Activated CD8-positive, alpha-beta T cell treated with anti-CD3 and anti-CD28 coated beads for 36 hours (primary cell): ENCODE measurements around the gene PWWP2A. TPM values are rescaled to one million over a fixed set of nuclear protein-coding genes. Genes with fewer than 3 reads are reported as not detected.
"Not testable (repeated sequence)": the region's sequence is repeated elsewhere in the genome, so short reads cannot be mapped to it uniquely, and the experiment has no call there.

Source experiments
- ATAC-seq: fragments of 200-7000 bp; cut with Tn5 transposase; one replicate; pipeline ENCODE4 v1.10.0; 2021; ENCODE audit warnings: mild to moderate bottlenecking, moderate library complexity
- CTCF ChIA-PET: fragments of 350-600 bp; sonication (Branson Sonifier 250); formaldehyde crosslinking; loops from one replicate; lab custom pipeline; 2021; ENCODE audit warnings: antibody characterized with exemption; lab: Charles Lee
- POLR2A ChIA-PET: fragments of 350-600 bp; sonication (Branson Sonifier 250); formaldehyde crosslinking; loops from one replicate; lab custom pipeline; 2021; ENCODE audit warnings: antibody characterized with exemption; lab: Charles Lee
- DNase-seq: peaks from one replicate; pipeline ENCODE4 v3.0.0-alpha.2; 2020
- H3K27ac Mint-ChIP-seq: one replicate; pipeline ENCODE4 v1.8.0; 2021; ENCODE audit warnings: mild to moderate bottlenecking, mixed read lengths
- H3K27me3 Mint-ChIP-seq: one replicate; pipeline ENCODE4 v1.8.0; 2021; ENCODE audit warnings: mixed read lengths
- H3K36me3 Mint-ChIP-seq: one replicate; pipeline ENCODE4 v1.8.0; 2021; ENCODE audit warnings: low read depth, mixed read lengths
- H3K4me1 Mint-ChIP-seq: one replicate; pipeline ENCODE4 v1.8.0; 2021; ENCODE audit warnings: low read depth, mixed read lengths
- H3K4me3 Mint-ChIP-seq: one replicate; pipeline ENCODE4 v1.8.0; 2021; ENCODE audit warnings: mild to moderate bottlenecking, moderate library complexity, mixed read lengths
- H3K9me3 Mint-ChIP-seq: one replicate; pipeline ENCODE4 v1.8.0; 2021; ENCODE audit warnings: mixed read lengths
- CTCF ChIP-seq: fragments of 200-600 bp; IDR thresholded peaks from one replicate; pipeline ENCODE4 v1.8.0; 2022; ENCODE audit warnings: antibody characterized with exemption, mild to moderate bottlenecking
- intact Hi-C: fragments of 100-400 bp; cut with micrococcal nuclease; formaldehyde crosslinking; loops from one replicate; pipeline ENCODE4 v1.10.0; 2022
- total RNA-seq, 2 experiments: library from RNA; stranded (reverse); gene quantifications; one replicate each; pipeline ENCODE4 v1.2.3, GENCODE V29; 2021

The PWWP2A gene
- total RNA-seq, 2 experiments from 2014 or later, result 16.0 to 17.5 TPM

- CTCF ChIA-PET, result no interaction called here
- no peaks in the 10 kb centered on the region for H3K36me3 Mint-ChIP-seq
- DNase-seq, result peak; percentile 32
These were observed 46.2 kb upstream of the PWWP2A start for GRCh38 chr5:160165137-160166068.

GRCh38 chr5:160162910-160163309 is 43.7 kb upstream of the PWWP2A start:
- Mint-ChIP-seq H3K36me3 (no peaks in the 10 kb centered on the region), H3K4me3 (no peak overlapping the region), H3K4me1 (no peaks in the 10 kb centered on the region), H3K9me3 (no peaks in the 10 kb centered on the region), H3K27me3 (peaks cover 21% of the 10 kb centered on the region), H3K27ac (no peak overlapping the region)
- TF ChIP-seq CTCF, result no peak
- ChIA-PET POLR2A (no interaction called here), CTCF (interaction anchor here (1.1 kb wide), 1 partner anchor 35 kb away, joined by 3 read pairs; no protein-coding TSS in a partner anchor)
- no peak for DNase-seq
- ATAC-seq, result no peak
- intact Hi-C loops, result no loop called here

More at GRCh38 chr5:160165137-160166068, 46.2 kb upstream of the PWWP2A start:
- Mint-ChIP-seq H3K4me1 (no peaks in the 10 kb centered on the region), H3K27me3 (peaks cover 21% of the 10 kb centered on the region), H3K4me3 (no peak overlapping the region), H3K27ac (no peak overlapping the region), H3K9me3 (no peaks in the 10 kb centered on the region)
- POLR2A ChIA-PET, result interaction anchor here (1.1 kb wide), 1 partner anchor 169 kb away, joined by 5 read pairs; no protein-coding TSS in a partner anchor
- no peak for TF ChIP-seq CTCF
- intact Hi-C loops, result no loop called here
- ATAC-seq, result peak; percentile 62

GRCh38 chr5:160161626-160162025 is 42.4 kb upstream of the PWWP2A start:
- POLR2A ChIA-PET, result interaction anchor here (0.9 to 1.0 kb wide), 2 partner anchors 27 to 108 kb away, joined by 3 read pairs; no protein-coding TSS in a partner anchor

GRCh38 chr5:160160875-160161274 is 41.6 kb upstream of the PWWP2A start:
- H3K27ac Mint-ChIP-seq, H3K4me1 Mint-ChIP-seq, CTCF ChIA-PET, intact Hi-C loops, H3K4me3 Mint-ChIP-seq, DNase-seq, H3K9me3 Mint-ChIP-seq, H3K36me3 Mint-ChIP-seq, H3K27me3 Mint-ChIP-seq, ATAC-seq: not testable (repeated sequence)
- POLR2A ChIA-PET, result interaction anchor here (0.9 kb wide), 1 partner anchor 108 kb away, joined by 3 read pairs; no protein-coding TSS in a partner anchor

More at GRCh38 chr5:160161626-160162025, 42.4 kb upstream of the PWWP2A start:
- ATAC-seq, result no peak
- no peaks in the 10 kb centered on the region for H3K9me3 Mint-ChIP-seq
- no peaks in the 10 kb centered on the region for H3K4me1 Mint-ChIP-seq
- peaks cover 14% of the 10 kb centered on the region for H3K27me3 Mint-ChIP-seq
- intact Hi-C loops, result no loop called here
- no peak overlapping the region for H3K27ac Mint-ChIP-seq
- no peak for DNase-seq
- no peak overlapping the region for H3K4me3 Mint-ChIP-seq
- no peak for TF ChIP-seq CTCF
- CTCF ChIA-PET, result interaction anchor here (1.1 kb wide), 1 partner anchor 37 kb away, joined by 3 read pairs; no protein-coding TSS in a partner anchor
- H3K36me3 Mint-ChIP-seq, result no peaks in the 10 kb centered on the region

- POLR2A ChIA-PET, result no interaction called here
- DNase-seq (no peak), ATAC-seq (no peak)
- H3K27me3 Mint-ChIP-seq, result peaks cover 6% of the 10 kb centered on the region
- H3K9me3 Mint-ChIP-seq, result no peaks in the 10 kb centered on the region
- CTCF ChIA-PET, result interaction anchor here (1.3 kb wide), 1 partner anchor 139 kb away, joined by 3 read pairs; no protein-coding TSS in a partner anchor
- H3K4me1 Mint-ChIP-seq, result no peaks in the 10 kb centered on the region
- H3K4me3 Mint-ChIP-seq, result no peak overlapping the region
- no peak overlapping the region for H3K27ac Mint-ChIP-seq
- no peak for TF ChIP-seq CTCF
- H3K36me3 Mint-ChIP-seq, result no peaks in the 10 kb centered on the region
- intact Hi-C loops, result no loop called here
These were observed 40.9 kb upstream of the PWWP2A start for GRCh38 chr5:160159991-160160792.
